SU-DHL-6 (cell line): ENCODE results near the gene POLN.

Experiments
- H2AFZ ChIP-seq: fragments of 200-600 bp; sonication (generic); 2 replicates; pipeline ENCODE4 v1.6.1; 2014; ENCODE audit warnings: low read depth, mild to moderate bottlenecking, moderate library complexity, mixed read lengths, antibody characterized with exemption, low read length; ENCODE audit not compliant: severe bottlenecking
- H3F3A ChIP-seq: fragments of 200-600 bp; shearing (Covaris generic); 2 replicates; pipeline ENCODE4 v1.6.0; 2016; ENCODE audit warnings: antibody characterized with exemption, mild to moderate bottlenecking; ENCODE audit not compliant: insufficient read depth
- H3K27ac ChIP-seq: fragments of 200-600 bp; sonication (generic); 2 replicates; pipeline ENCODE4 v1.5.1; 2016; ENCODE audit warnings: low read depth, mild to moderate bottlenecking, low read length, moderate library complexity, mixed read lengths
- H3K27me3 ChIP-seq: fragments of 200-600 bp; sonication (generic), shearing (Covaris generic); 2 replicates; pipeline ENCODE4 v1.6.0; 2014; ENCODE audit warnings: mild to moderate bottlenecking, low read length
- H3K36me3 ChIP-seq: fragments of 200-600 bp; sonication (generic); 2 replicates; pipeline ENCODE4 v1.6.1; 2014; ENCODE audit warnings: mild to moderate bottlenecking, low read length, mixed read lengths
- H3K4me2 ChIP-seq: fragments of 300-600, 200-600 bp; shearing (Covaris generic), sonication (generic); 2 replicates; pipeline ENCODE4 v1.6.0; 2014; ENCODE audit warnings: low read length, low read depth, mild to moderate bottlenecking; ENCODE audit not compliant: poor library complexity, severe bottlenecking
- H3K4me3 ChIP-seq: fragments of 200-600 bp; sonication (generic); 2 replicates; pipeline ENCODE4 v1.5.1; 2014; ENCODE audit warnings: antibody characterized with exemption, low read length, mild to moderate bottlenecking, mixed read lengths; ENCODE audit not compliant: insufficient read depth, poor library complexity, severe bottlenecking
- H3K79me2 ChIP-seq: fragments of 200-600 bp; sonication (generic); 2 replicates; pipeline ENCODE4 v1.6.1; 2014; ENCODE audit warnings: mild to moderate bottlenecking, low read length, moderate library complexity; ENCODE audit not compliant: insufficient read depth
- H3K9ac ChIP-seq: fragments of 200-600 bp; sonication (generic); 2 replicates; pipeline ENCODE4 v1.7.0; 2014; ENCODE audit warnings: mild to moderate bottlenecking, low read length
- H3K9me2 ChIP-seq: fragments of 200-600 bp; sonication (generic); replicated peaks from 2 replicates; pipeline ENCODE4 v1.6.1; 2014; ENCODE audit warnings: low read length; ENCODE audit not compliant: insufficient read depth
- H3K9me3 ChIP-seq: fragments of 200-600 bp; sonication (generic); 2 replicates; pipeline ENCODE4 v1.6.1; 2014; ENCODE audit warnings: low read length, mixed read lengths; ENCODE audit not compliant: insufficient read depth
- H4K20me1 ChIP-seq: fragments of 200-600 bp; sonication (generic); 2 replicates; pipeline ENCODE4 v1.6.1; 2014; ENCODE audit warnings: low read depth, mild to moderate bottlenecking, antibody characterized with exemption, low read length, moderate library complexity, mixed read lengths
- CTCF ChIP-seq: fragments of 200-600 bp; sonication (generic); IDR thresholded peaks from one replicate; pipeline ENCODE4 v1.5.1; 2017; ENCODE audit warnings: antibody characterized with exemption, mild to moderate bottlenecking, low read length, moderate library complexity; ENCODE audit not compliant: insufficient read depth, poor library complexity, severe bottlenecking
- EZH2phosphoT487 ChIP-seq: fragments of 200-600 bp; sonication (generic), shearing (Covaris generic); conservative IDR thresholded peaks from 2 replicates; pipeline ENCODE4 v1.6.1; 2018; ENCODE audit warnings: mild to moderate bottlenecking, antibody characterized with exemption, low read length, moderate library complexity, mixed read lengths

Gene POLN

GRCh38 chr4:2079006-2079405 is 162.9 kb downstream of the POLN start:
- H3K9ac ChIP-seq = no peak overlapping the region
- H3K27ac ChIP-seq = no peak overlapping the region
- no peaks in the 10 kb centered on the region for H3K79me2 ChIP-seq
- no peak overlapping the region for H3K4me3 ChIP-seq
- H3K36me3 ChIP-seq = no peaks in the 10 kb centered on the region
- no peak overlapping the region for H3K4me2 ChIP-seq
- no peaks in the 10 kb centered on the region for H4K20me1 ChIP-seq
- H3F3A ChIP-seq = no peaks in the 10 kb centered on the region
- no peaks in the 10 kb centered on the region for H3K27me3 ChIP-seq
- no peaks in the 10 kb centered on the region for H3K9me2 ChIP-seq
- TF ChIP-seq EZH2phosphoT487 (no peak), CTCF (no peak)
- H2AFZ ChIP-seq = no peak overlapping the region
- H3K9me3 ChIP-seq = no peaks in the 10 kb centered on the region

- no peaks in the 10 kb centered on the region for H3K36me3 ChIP-seq
These were observed 163.3 kb downstream of the POLN start for GRCh38 chr4:2078584-2078983.

DNA sequence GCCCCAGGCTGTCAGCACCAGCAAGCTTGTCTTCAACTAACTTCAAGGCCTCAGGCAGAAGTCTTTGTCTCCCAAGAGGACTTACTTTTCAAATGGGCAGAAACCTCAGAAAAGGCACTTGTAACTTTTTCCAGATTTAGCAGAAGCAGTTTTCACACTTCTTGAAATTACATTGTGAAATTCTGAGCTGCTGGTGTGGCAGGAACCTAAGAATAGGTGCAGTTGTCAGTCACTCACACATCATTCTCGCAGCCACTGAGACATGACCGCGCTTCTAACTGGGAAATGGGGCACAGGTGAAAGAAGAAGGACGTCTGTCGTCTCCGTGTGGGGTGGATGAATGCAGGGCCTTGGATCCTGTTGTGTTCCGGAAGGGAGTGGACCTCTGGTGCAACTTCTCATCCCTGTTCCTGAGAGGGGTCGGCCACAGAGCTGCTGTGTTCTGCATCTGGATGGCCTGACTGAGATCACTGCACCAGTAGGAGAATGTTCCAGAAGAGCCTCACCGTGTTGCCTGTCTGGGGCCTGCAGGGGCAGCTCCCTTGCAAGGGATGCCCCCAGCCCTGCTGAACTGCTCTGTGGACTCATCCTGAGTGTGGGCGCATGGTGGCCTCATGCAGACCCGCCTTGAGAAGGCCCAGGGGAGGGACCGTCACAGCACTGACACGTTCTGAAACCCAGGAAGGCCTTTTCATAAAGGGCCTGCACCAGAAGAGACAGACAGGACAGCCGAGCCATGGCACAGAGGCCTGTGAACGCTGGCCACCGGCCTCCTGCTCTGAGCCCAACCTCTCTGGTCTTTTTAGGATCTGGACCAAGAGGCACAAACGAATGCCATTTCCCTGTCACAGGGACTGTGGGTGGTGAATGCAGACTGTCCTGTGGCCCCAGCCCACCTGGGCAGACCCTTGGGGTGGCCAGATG is 164.1 kb downstream of the POLN start:
- no peaks in the 10 kb centered on the region for H4K20me1 ChIP-seq
- H3K4me3 ChIP-seq = no peak overlapping the region
- H3K9me2 ChIP-seq = no peaks in the 10 kb centered on the region
- TF ChIP-seq EZH2phosphoT487 (no peak), CTCF (no peak)
- no peak overlapping the region for H2AFZ ChIP-seq
- no peaks in the 10 kb centered on the region for H3F3A ChIP-seq
- H3K9ac ChIP-seq = no peak overlapping the region
- no peaks in the 10 kb centered on the region for H3K36me3 ChIP-seq
- no peak overlapping the region for H3K27ac ChIP-seq
- no peaks in the 10 kb centered on the region for H3K9me3 ChIP-seq
- no peaks in the 10 kb centered on the region for H3K27me3 ChIP-seq
- no peak overlapping the region for H3K4me2 ChIP-seq
- no peaks in the 10 kb centered on the region for H3K79me2 ChIP-seq

More at GRCh38 chr4:2078584-2078983, 163.3 kb downstream of the POLN start:
- Histone ChIP-seq H2AFZ (no peak overlapping the region), H3K27ac (no peak overlapping the region), H3F3A (no peaks in the 10 kb centered on the region), H3K9ac (no peak overlapping the region), H3K9me3 (no peaks in the 10 kb centered on the region), H3K79me2 (no peaks in the 10 kb centered on the region), H3K9me2 (no peaks in the 10 kb centered on the region), H3K27me3 (no peaks in the 10 kb centered on the region), H3K4me3 (no peak overlapping the region), H4K20me1 (no peaks in the 10 kb centered on the region), H3K4me2 (no peak overlapping the region)
- TF ChIP-seq EZH2phosphoT487 = no peak
- TF ChIP-seq CTCF = no peak
